Activated CD8-positive, alpha-beta T cell treated with anti-CD3 and anti-CD28 coated beads for 36 hours (primary cell): Measurements from ENCODE around the gene P4HB. TPM values are rescaled to one million over a fixed set of nuclear protein-coding genes. Genes with fewer than 3 reads are reported as not detected.

ENCODE experiments used
- ATAC-seq: fragments of 200-7000 bp; cut with Tn5 transposase; one replicate; pipeline ENCODE4 v1.10.0; 2021; ENCODE audit warnings: mild to moderate bottlenecking, moderate library complexity
- CTCF ChIA-PET: fragments of 350-600 bp; sonication (Branson Sonifier 250); formaldehyde crosslinking; loops from one replicate; lab custom pipeline; 2021; ENCODE audit warnings: antibody characterized with exemption; lab: Charles Lee
- POLR2A ChIA-PET: fragments of 350-600 bp; sonication (Branson Sonifier 250); formaldehyde crosslinking; loops from one replicate; lab custom pipeline; 2021; ENCODE audit warnings: antibody characterized with exemption; lab: Charles Lee
- DNase-seq: peaks from one replicate; pipeline ENCODE4 v3.0.0-alpha.2; 2020
- H3K27ac Mint-ChIP-seq: one replicate; pipeline ENCODE4 v1.8.0; 2021; ENCODE audit warnings: mild to moderate bottlenecking, mixed read lengths
- H3K27me3 Mint-ChIP-seq: one replicate; pipeline ENCODE4 v1.8.0; 2021; ENCODE audit warnings: mixed read lengths
- H3K36me3 Mint-ChIP-seq: one replicate; pipeline ENCODE4 v1.8.0; 2021; ENCODE audit warnings: low read depth, mixed read lengths
- H3K4me1 Mint-ChIP-seq: one replicate; pipeline ENCODE4 v1.8.0; 2021; ENCODE audit warnings: low read depth, mixed read lengths
- H3K4me3 Mint-ChIP-seq: one replicate; pipeline ENCODE4 v1.8.0; 2021; ENCODE audit warnings: mild to moderate bottlenecking, moderate library complexity, mixed read lengths
- H3K9me3 Mint-ChIP-seq: one replicate; pipeline ENCODE4 v1.8.0; 2021; ENCODE audit warnings: mixed read lengths
- CTCF ChIP-seq: fragments of 200-600 bp; IDR thresholded peaks from one replicate; pipeline ENCODE4 v1.8.0; 2022; ENCODE audit warnings: antibody characterized with exemption, mild to moderate bottlenecking
- intact Hi-C: fragments of 100-400 bp; cut with micrococcal nuclease; formaldehyde crosslinking; loops from one replicate; pipeline ENCODE4 v1.10.0; 2022
- total RNA-seq, 2 experiments: library from RNA; stranded (reverse); gene quantifications; one replicate each; pipeline ENCODE4 v1.2.3, GENCODE V29; 2021

P4HB gene
- total RNA-seq, 2 experiments from 2014 or later: 408 to 434 TPM

- ChIA-PET CTCF (interaction anchor here (1.4 kb wide), 1 partner anchor 123 kb away, joined by 4 read pairs; no protein-coding TSS in a partner anchor), POLR2A (interaction anchor here (0.9 to 4.9 kb wide), 6 partner anchors 9 to 39 kb away, joined by 3 to 38 read pairs (median 8); partner anchors contain the start of genes ARHGDIA and MCRIP1)
These were observed 2.0 kb downstream of the P4HB start for GRCh38 chr17:81858170-81858966.

GRCh38 chr17:81854974-81855774 is 5.2 kb downstream of the P4HB start:
- ATAC-seq: no peak
- H3K4me3 Mint-ChIP-seq: no peak overlapping the region
- no peak overlapping the region for H3K27ac Mint-ChIP-seq
- ChIA-PET CTCF (interaction anchor here (0.6 to 2.2 kb wide), 5 partner anchors 14 to 124 kb away, joined by 3 to 7 read pairs (median 3); no protein-coding TSS in a partner anchor), POLR2A (interaction anchor here (0.6 to 6.4 kb wide), 8 partner anchors 12 to 344 kb away, joined by 3 to 35 read pairs (median 4); partner anchors contain the start of gene SLC25A10)
- no peaks in the 10 kb centered on the region for H3K9me3 Mint-ChIP-seq
- intact Hi-C loops: no loop called here
- TF ChIP-seq CTCF: no peak
- peaks cover 29% of the 10 kb centered on the region for H3K4me1 Mint-ChIP-seq
- H3K36me3 Mint-ChIP-seq: peaks cover 65% of the 10 kb centered on the region
- no peaks in the 10 kb centered on the region for H3K27me3 Mint-ChIP-seq
- DNase-seq: no peak

More at GRCh38 chr17:81858170-81858966, 2.0 kb downstream of the P4HB start:
- intact Hi-C loops: no loop called here
- peak overlapping the region; percentile 96 for H3K4me3 Mint-ChIP-seq
- H3K9me3 Mint-ChIP-seq: no peaks in the 10 kb centered on the region
- H3K27me3 Mint-ChIP-seq: no peaks in the 10 kb centered on the region
- H3K27ac Mint-ChIP-seq: peak overlapping the region; percentile 38
- peaks cover 35% of the 10 kb centered on the region for H3K4me1 Mint-ChIP-seq
- H3K36me3 Mint-ChIP-seq: peaks cover 65% of the 10 kb centered on the region
- TF ChIP-seq CTCF: no peak
- DNase-seq: no peak
- no peak for ATAC-seq

DNA sequence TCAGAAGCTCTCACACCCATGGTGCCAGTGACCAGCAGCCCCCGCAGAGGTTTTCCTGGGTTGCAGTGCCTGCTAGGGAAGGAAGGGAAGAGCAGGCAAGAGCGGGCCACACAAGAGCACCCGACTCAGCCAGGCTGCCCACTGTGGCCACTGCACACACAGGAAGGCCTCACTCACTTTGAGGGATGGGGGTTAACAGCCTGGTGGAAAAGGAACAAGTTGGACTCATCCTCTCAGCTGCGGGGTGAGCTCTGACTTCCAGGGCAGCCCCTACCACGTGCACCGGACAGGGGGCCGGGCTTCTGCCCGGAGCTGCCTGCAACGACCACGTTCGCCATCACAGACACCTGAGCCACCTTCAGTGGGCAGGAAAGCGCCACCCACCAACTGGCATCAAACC is 8.1 kb downstream of the P4HB start:
- TF ChIP-seq CTCF: no peak
- H3K36me3 Mint-ChIP-seq: peaks cover 42% of the 10 kb centered on the region
- H3K4me3 Mint-ChIP-seq: no peak overlapping the region
- intact Hi-C loops: no loop called here
- no peak for DNase-seq
- no peak for ATAC-seq
- H3K27me3 Mint-ChIP-seq: no peaks in the 10 kb centered on the region
- peaks cover 6% of the 10 kb centered on the region for H3K4me1 Mint-ChIP-seq
- H3K9me3 Mint-ChIP-seq: no peaks in the 10 kb centered on the region
- ChIA-PET POLR2A (interaction anchor here (1.9 to 6.4 kb wide), 3 partner anchors 9 to 18 kb away, joined by 8 to 35 read pairs (median 11); partner anchors contain the start of genes MCRIP1 and PPP1R27), CTCF (interaction anchor here (0.9 kb wide), 1 partner anchor 34 kb away, joined by 3 read pairs; no protein-coding TSS in a partner anchor)
- H3K27ac Mint-ChIP-seq: no peak overlapping the region

GRCh38 chr17:81851423-81851822 is 8.9 kb downstream of the P4HB start:
- TF ChIP-seq CTCF: no peak
- Mint-ChIP-seq H3K36me3 (peaks cover 47% of the 10 kb centered on the region), H3K9me3 (no peaks in the 10 kb centered on the region), H3K27me3 (no peaks in the 10 kb centered on the region), H3K27ac (no peak overlapping the region), H3K4me3 (no peak overlapping the region), H3K4me1 (peaks cover 6% of the 10 kb centered on the region)
- POLR2A ChIA-PET: interaction anchor here (0.6 to 6.4 kb wide), 4 partner anchors 8 to 317 kb away, joined by 5 to 35 read pairs (median 10); partner anchors contain the start of genes MCRIP1 and PPP1R27
- ATAC-seq (no peak), DNase-seq (no peak)
- CTCF ChIA-PET: no interaction called here
- intact Hi-C loops: no loop called here
